IPS DF 6.9 (cell line): Measurements from ENCODE around the gene TXNIP.
A peak's percentile ranks its signal among the peaks of the same experiment; 100 is the strongest.

ENCODE experiments used
- DNase-seq: peaks from one replicate; pipeline ENCODE4 v3.0.0-alpha.2; 2013; ENCODE audit warnings: low read depth, low spot score
- H3K27ac ChIP-seq: one replicate; pipeline ENCODE4 v1.5.1; 2013; ENCODE audit warnings: low read length, control low read depth
- H3K27me3 ChIP-seq: 2 replicates; pipeline ENCODE4 v1.6.1; 2013; ENCODE audit warnings: mild to moderate bottlenecking, low read length; ENCODE audit not compliant: control insufficient read depth, insufficient read depth
- H3K36me3 ChIP-seq: 2 replicates; pipeline ENCODE4 v1.6.1; 2013; ENCODE audit warnings: low read length; ENCODE audit not compliant: control insufficient read depth, insufficient read depth
- H3K4me1 ChIP-seq: 2 replicates; pipeline ENCODE4 v1.6.1; 2013; ENCODE audit warnings: low read length; ENCODE audit not compliant: control insufficient read depth, insufficient read depth
- H3K4me3 ChIP-seq: 2 replicates; pipeline ENCODE4 v1.5.1; 2013; ENCODE audit warnings: mild to moderate bottlenecking, low read length
- H3K9me3 ChIP-seq: 2 replicates; pipeline ENCODE4 v1.6.1; 2013; ENCODE audit warnings: low read length, inconsistent platforms; ENCODE audit not compliant: control insufficient read depth, insufficient read depth
- WGBS: extraction: QIAGEN DNeasy Blood & Tissue Kit; methylation state at CpG from one replicate; pipeline ENCODE4 v1.1.7; 2013; ENCODE audit warnings: mixed read lengths, missing lambda C conversion rate; ENCODE audit not compliant: insufficient read length, insufficient coverage; 5-methylcytosine and 5-hydroxymethylcytosine counted together

Gene TXNIP

DNA sequence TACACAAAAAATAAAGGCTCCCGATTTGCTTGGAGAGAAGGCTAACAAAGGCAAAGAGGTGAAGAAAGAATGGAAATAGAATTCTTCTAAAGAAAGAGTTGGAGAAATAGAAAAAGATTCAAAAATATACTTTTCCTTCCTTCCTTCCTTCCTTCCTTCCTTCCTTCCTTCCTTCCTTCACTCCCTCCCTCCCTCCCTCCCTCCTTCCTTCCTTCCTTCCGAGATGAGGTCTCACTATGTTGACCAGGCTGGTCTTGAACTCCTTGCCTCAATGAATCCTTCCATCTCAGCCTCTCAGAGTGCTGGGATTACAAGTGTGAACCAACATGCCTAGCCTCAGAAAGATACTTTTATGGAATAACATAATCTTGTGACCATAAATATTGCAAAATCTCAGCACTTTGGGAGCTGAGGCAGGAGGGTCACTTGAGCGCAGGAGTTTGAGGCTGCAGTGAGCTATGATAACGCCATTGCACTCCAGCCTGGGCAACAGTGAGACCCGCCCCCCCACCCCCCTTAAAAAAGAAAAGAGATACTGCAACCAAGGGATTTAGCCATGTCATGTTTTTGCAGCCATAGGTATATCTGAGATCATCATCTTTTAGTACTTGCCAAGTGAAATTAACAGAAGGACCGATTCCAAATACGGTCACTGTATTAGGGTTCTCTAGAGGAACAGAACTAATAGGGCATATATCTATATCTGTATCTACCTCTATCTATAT, 26.2 kb upstream of the TXNIP start:
- Histone ChIP-seq H3K4me1 (no peaks in the 10 kb centered on the region; the same call in 1 of the 2 replicates), H3K4me3 (no peak overlapping the region), H3K36me3 (no peaks in the 10 kb centered on the region), H3K27me3 (peaks cover 7% of the 10 kb centered on the region; the same call in 1 of the 2 replicates), H3K9me3 (no peaks in the 10 kb centered on the region), H3K27ac (no peak overlapping the region)
- DNase-seq = no peak
- no CpG with 5 or more reads among the region's 7 CpGs for WGBS

DNA sequence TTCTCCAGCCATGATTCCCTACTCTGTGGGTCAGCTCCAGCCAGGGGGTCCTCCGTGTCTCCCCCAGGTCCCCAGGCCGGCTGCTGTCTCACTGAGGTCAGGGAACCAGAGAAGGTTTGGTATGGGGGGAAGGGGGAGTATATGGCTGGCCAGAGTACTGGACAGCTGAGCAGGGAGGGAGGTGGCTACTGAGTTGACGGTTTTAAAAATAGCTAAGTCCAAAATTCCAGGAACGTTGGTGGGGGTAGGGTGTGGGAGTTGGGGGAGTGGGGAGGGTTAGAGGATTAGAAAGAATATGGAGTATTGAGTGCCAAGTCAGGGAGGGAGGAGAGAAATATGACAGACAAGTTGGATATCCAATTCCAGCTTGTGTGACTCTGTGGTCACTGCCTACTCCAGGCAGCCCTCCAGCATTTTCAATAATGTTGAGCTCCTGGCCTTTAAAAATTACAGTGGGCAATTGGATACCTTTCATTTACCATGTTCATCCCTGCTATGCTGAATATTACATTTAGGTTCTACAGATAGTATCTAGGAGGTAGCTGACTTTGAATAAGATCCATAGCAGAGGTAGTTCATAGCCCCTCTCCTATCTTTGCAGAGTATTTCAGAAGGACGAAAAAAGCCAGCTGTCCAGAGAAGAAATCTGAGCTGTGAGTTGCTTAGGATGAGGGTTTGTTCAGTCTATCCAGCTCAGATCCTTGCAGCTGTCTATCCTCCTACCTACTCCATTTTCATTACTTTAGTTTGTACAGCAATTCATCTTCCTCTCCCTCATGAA, 25.4 kb upstream of the TXNIP start, which contains the start of gene HJV:
Gene HJV (minus strand): TSS at position 114 of the 781 bp plus-strand sequence. CDS start 1,504 bp downstream, outside the sequence.
- WGBS = 100% methylated on average over 1 of the region's 5 CpGs
- H3K9me3 ChIP-seq = no peaks in the 10 kb centered on the region
- H3K4me3 ChIP-seq = no peak within 1 kb of the TSS
- DNase-seq = no peak
- no peaks in the 10 kb centered on the region; the same call in 1 of the 2 replicates for H3K4me1 ChIP-seq
- H3K36me3 ChIP-seq = no peaks in the 10 kb centered on the region
- H3K27ac ChIP-seq = no peak within 1 kb of the TSS
- H3K27me3 ChIP-seq = peaks cover 7% of the 10 kb centered on the region; the same call in 1 of the 2 replicates

DNA sequence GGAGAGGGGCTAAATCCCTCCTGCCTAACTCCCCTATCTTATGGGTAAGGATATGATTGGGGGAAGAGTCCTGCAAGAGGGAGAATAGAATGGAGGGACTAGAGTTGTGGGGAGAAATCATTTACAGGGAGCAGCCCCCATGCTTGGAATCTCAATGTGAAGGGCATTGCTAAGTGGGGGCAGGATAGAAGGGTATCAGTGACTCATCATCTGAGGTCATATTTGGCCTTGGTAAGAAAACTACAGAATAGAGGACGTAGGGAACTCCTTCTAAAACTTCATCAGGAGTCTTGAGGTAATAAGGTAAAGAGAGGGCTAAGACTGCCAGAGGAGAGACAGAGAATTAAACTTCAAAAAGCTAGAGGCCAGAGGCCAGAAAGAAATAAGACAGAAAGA, 24.7 kb upstream of the TXNIP start:
- no peaks in the 10 kb centered on the region for H3K9me3 ChIP-seq
- peaks cover 7% of the 10 kb centered on the region; the same call in 1 of the 2 replicates for H3K27me3 ChIP-seq
- H3K27ac ChIP-seq = no peak overlapping the region
- WGBS = no CpG with 5 or more reads among the region's 1 CpG
- no peaks in the 10 kb centered on the region; the same call in 1 of the 2 replicates for H3K4me1 ChIP-seq
- H3K36me3 ChIP-seq = no peaks in the 10 kb centered on the region
- no peak for DNase-seq
- H3K4me3 ChIP-seq = no peak overlapping the region

DNA sequence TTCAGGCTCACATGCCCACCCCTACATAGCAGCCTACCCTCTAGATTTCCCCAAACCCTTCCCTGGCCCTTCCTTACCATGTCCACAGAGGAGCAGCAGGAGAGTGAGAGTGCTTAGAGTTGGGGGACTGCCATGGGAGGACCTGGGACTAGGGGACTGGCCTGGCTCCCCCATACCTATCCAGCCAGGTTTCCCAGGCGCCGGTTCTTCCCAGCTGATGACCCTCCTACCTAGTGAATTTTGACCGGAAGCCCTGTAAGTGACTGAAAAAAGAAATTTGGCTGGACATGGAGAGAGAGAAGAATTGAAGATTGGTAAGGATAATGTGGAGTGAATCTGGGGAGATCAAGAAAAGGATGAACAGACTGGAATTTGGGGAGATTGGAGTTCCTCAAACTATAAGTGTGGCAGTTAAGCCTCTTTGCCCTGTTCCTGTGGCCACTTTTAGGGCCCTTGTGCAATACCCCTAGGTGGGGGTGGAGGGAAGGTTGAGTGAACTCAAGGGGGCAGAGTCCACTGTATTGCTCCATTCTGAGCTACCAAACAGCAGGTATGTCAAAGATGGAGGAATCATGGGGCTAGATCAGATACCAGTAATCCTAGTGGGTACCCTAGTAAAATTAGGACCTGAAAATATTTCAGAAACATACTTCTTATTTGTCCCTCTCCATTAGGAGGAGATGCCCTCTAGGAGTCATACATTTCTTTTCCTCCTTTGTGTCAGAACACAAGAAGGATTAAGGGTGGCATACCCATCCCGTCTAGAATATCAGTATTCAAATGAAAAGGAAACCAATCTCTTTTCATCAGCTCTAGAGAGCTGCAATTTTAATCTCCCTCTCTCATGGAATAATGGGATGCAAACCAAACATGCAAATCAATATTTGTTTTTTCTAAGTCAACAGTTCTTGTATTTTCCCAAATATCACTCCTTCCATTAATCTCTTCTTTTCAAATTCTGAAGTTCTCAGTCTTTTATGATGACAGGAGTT, 24.0 kb upstream of the TXNIP start:
- no CpG with 5 or more reads among the region's 4 CpGs for WGBS
- Histone ChIP-seq H3K27me3 (peaks cover 7% of the 10 kb centered on the region; the same call in 1 of the 2 replicates), H3K4me1 (no peaks in the 10 kb centered on the region; the same call in 1 of the 2 replicates), H3K27ac (no peak overlapping the region), H3K9me3 (no peaks in the 10 kb centered on the region), H3K36me3 (no peaks in the 10 kb centered on the region), H3K4me3 (no peak overlapping the region)
- DNase-seq = no peak

GRCh38 chr1:146019231-146020057, 23.1 kb upstream of the TXNIP start:
- WGBS = no CpG with 5 or more reads among the region's 43 CpGs
- Histone ChIP-seq H3K4me3 (peak overlapping the region; percentile 11; the same call in 1 of the 2 replicates), H3K27me3 (peaks cover 7% of the 10 kb centered on the region; the same call in 1 of the 2 replicates), H3K4me1 (no peaks in the 10 kb centered on the region; the same call in 1 of the 2 replicates), H3K27ac (no peak overlapping the region), H3K9me3 (no peaks in the 10 kb centered on the region), H3K36me3 (no peaks in the 10 kb centered on the region)
- no peak for DNase-seq

DNA sequence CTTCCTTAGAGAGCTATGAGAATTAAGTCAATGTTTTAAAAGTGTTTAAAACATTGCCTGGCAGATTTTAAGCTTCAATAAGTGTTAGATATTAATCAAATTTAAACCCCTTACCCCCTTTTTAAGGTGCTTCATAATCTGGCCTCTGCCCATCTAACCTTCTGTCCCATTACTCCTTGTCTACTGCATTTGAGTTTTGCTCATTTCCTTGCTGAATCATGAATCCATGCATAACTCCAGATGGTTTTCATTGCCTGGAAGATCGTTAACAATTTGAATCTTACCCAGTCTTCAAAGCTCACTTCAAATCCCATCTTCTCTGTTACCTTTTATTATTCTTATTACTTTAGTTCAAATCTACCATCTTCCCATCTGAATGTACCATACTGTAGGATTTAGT, 20.5 kb upstream of the TXNIP start:
- WGBS = no CpG with 5 or more reads among the region's 1 CpG
- no peaks in the 10 kb centered on the region for H3K9me3 ChIP-seq
- H3K27me3 ChIP-seq = peaks cover 7% of the 10 kb centered on the region; the same call in 1 of the 2 replicates

GRCh38 chr1:146013559-146013922, 17.2 kb upstream of the TXNIP start:
- H3K27me3 ChIP-seq = no peaks in the 10 kb centered on the region; the same call in 1 of the 2 replicates
- no peaks in the 10 kb centered on the region for H3K4me1 ChIP-seq
- H3K4me3 ChIP-seq = no peak overlapping the region
- WGBS = no CpG with 5 or more reads among the region's 6 CpGs
- H3K36me3 ChIP-seq = no peaks in the 10 kb centered on the region
- H3K9me3 ChIP-seq = no peaks in the 10 kb centered on the region
- no peak overlapping the region for H3K27ac ChIP-seq
- no peak for DNase-seq

More for the DNA sequence above, 20.5 kb upstream of the TXNIP start:
- Histone ChIP-seq H3K4me3 (no peak overlapping the region), H3K27ac (no peak overlapping the region), H3K4me1 (no peaks in the 10 kb centered on the region; the same call in 1 of the 2 replicates), H3K36me3 (no peaks in the 10 kb centered on the region)
- DNase-seq = no peak

DNA sequence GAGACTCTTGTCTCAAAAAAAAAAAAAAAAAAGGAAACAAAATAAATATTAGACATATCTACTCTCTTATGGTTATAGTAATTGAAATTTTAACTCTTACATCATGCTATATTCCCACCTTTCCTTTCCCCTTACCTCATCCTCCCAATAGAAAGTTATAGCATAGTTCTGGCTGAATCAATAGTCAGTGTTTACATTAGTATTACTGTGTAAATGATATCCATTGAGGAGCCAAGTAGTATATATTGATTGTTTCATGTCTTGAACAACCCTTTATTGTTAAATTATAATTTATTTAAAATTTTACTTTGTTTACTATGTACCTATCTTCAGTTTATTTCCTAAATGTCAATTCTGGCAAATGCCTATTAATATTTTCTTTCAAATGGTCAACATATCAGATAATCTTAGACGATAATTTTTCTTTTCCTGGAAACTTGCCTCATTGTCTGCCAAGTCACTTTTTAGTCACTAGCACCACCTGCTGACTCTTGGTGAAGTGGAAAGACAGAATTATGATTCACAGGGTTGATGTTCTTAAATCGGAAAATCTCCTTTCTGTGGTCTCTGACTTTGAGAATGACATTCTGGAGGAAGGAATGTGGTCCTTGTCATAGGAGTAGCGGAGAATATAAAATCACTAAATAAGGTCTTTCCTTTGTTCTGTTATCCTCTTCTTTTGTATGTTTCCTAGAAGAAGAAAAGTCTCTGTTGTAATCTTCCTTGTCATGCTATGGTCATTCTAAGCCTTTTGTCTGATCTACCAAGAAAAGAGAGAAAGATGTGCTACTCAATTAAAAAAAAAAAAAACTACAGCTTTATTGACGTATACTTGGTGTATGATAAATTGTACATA, 16.6 kb upstream of the TXNIP start:
- Histone ChIP-seq H3K9me3 (no peaks in the 10 kb centered on the region), H3K36me3 (no peaks in the 10 kb centered on the region), H3K4me3 (no peak overlapping the region), H3K27ac (no peak overlapping the region), H3K27me3 (no peaks in the 10 kb centered on the region), H3K4me1 (no peaks in the 10 kb centered on the region)
- WGBS = no CpG with 5 or more reads among the region's 4 CpGs
- DNase-seq = no peak
